Right atrium auricular region (tissue), 2 donors: ENCODE data around the gene ANXA9. TPM values are rescaled to one million over a fixed set of nuclear protein-coding genes. Genes with fewer than 3 reads are reported as not detected.

ENCODE experiments used
- DNase-seq: peaks from one replicate; pipeline ENCODE4 v3.0.0-alpha.2; 2019; ENCODE audit warnings: low spot score
- H3K27ac ChIP-seq, 2 donors: fragments of 200-600 bp; sonication (generic); 1 replicate in 1 of 2; 2 replicates in 1 of 2; pipeline ENCODE4 v1.5.1; 2016 to 2019
- H3K27me3 ChIP-seq, 2 donors: fragments of 200-600 bp; sonication (generic); one replicate each; pipeline versions ENCODE4 v1.5.1 to v1.6.0; 2017 to 2019
- H3K36me3 ChIP-seq: fragments of 200-600 bp; sonication (generic); one replicate; pipeline ENCODE4 v1.5.1; 2016
- H3K4me1 ChIP-seq, 2 donors: fragments of 200-600 bp; sonication (generic); one replicate each; pipeline versions ENCODE4 v1.5.1 to v1.6.0; 2017 to 2019
- H3K4me3 ChIP-seq, 2 donors: fragments of 200-600 bp; sonication (generic); 1 replicate in 1 of 2; 2 replicates in 1 of 2; pipeline ENCODE4 v1.5.1; 2017 to 2019; ENCODE audit warnings: mild to moderate bottlenecking in 1 of 2, moderate library complexity in 1 of 2
- H3K9me3 ChIP-seq, 2 donors: fragments of 200-600 bp; sonication (generic); one replicate each; pipeline ENCODE4 v1.5.1; 2019
- CTCF ChIP-seq, 2 donors: fragments of 200-600 bp; sonication (generic); IDR thresholded peaks; one replicate each; pipeline ENCODE4 v1.5.1; 2019; ENCODE audit warnings: antibody characterized with exemption in 2 of 2
- total RNA-seq, 2 donors: library from RNA; depleted of rRNA; stranded (reverse); fragments of >200 nt; gene quantifications; one replicate each; pipeline ENCODE4 v1.1.0, GENCODE V29; 2016

The ANXA9 gene
- total RNA-seq, 2 donors from 2014 or later = 1.6 to 7.7 TPM

- no peaks in the 10 kb centered on the region for H3K27me3 ChIP-seq
- DNase-seq = peak; percentile 95
- H3K9me3 ChIP-seq = no peaks in the 10 kb centered on the region
- H3K4me3 ChIP-seq = peak within 1 kb of the TSS; percentile 71 to 76
- TF ChIP-seq CTCF (IDR thresholded peaks at IDR 0.05) = no peak
- peak within 1 kb of the TSS; percentile 96 for H3K27ac ChIP-seq
- no peaks in the 10 kb centered on the region for H3K36me3 ChIP-seq
- peaks cover 0 to 78% of the 10 kb centered on the region in 2 donors for H3K4me1 ChIP-seq
Measured at GRCh38 chr1:151008244-151009205, 26.4 kb downstream of the ANXA9 start, which contains the start of gene PRUNE1. TSS of gene PRUNE1 (plus strand) at chr1:151008449. CDS start at chr1:151008633, 184 bp downstream.

GRCh38 chr1:151009206-151009587 is 27.1 kb downstream of the ANXA9 start:
- peak overlapping the region; percentile 71 to 76 for H3K4me3 ChIP-seq
- DNase-seq = no peak
- no peaks in the 10 kb centered on the region for H3K27me3 ChIP-seq
- no peak for TF ChIP-seq CTCF (IDR thresholded peaks at IDR 0.05)
- H3K36me3 ChIP-seq = no peaks in the 10 kb centered on the region
- H3K4me1 ChIP-seq = peaks cover 0 to 78% of the 10 kb centered on the region in 2 donors
- no peaks in the 10 kb centered on the region for H3K9me3 ChIP-seq
- H3K27ac ChIP-seq = peak overlapping the region; percentile 96

GRCh38 chr1:151009674-151010345 is 27.7 kb downstream of the ANXA9 start:
- no peaks in the 10 kb centered on the region for H3K36me3 ChIP-seq
- peaks cover 0 to 78% of the 10 kb centered on the region in 2 donors for H3K4me1 ChIP-seq
- H3K27ac ChIP-seq = peak overlapping the region; percentile 96
- TF ChIP-seq CTCF (IDR thresholded peaks at IDR 0.05) = no peak
- no peak overlapping the region for H3K4me3 ChIP-seq
- DNase-seq = no peak
- H3K9me3 ChIP-seq = no peaks in the 10 kb centered on the region
- H3K27me3 ChIP-seq = no peaks in the 10 kb centered on the region

- H3K36me3 ChIP-seq = no peaks in the 10 kb centered on the region
- H3K27me3 ChIP-seq = no peaks in the 10 kb centered on the region
- peaks cover 0 to 73% of the 10 kb centered on the region in 2 donors for H3K4me1 ChIP-seq
- H3K4me3 ChIP-seq = no peak overlapping the region
- no peak for DNase-seq
- H3K9me3 ChIP-seq = no peaks in the 10 kb centered on the region
- peak overlapping the region in 1 of 2 donors; percentile 96 for H3K27ac ChIP-seq
- no peak for TF ChIP-seq CTCF (IDR thresholded peaks at IDR 0.05)
Measured at GRCh38 chr1:151010346-151010726, 28.2 kb downstream of the ANXA9 start.

GRCh38 chr1:151011154-151011850 is 29.2 kb downstream of the ANXA9 start:
- peaks cover 0 to 70% of the 10 kb centered on the region in 2 donors for H3K4me1 ChIP-seq
- H3K27ac ChIP-seq = peak overlapping the region; percentile 52 to 96
- H3K27me3 ChIP-seq = no peaks in the 10 kb centered on the region
- no peaks in the 10 kb centered on the region for H3K9me3 ChIP-seq
- DNase-seq = no peak
- peaks cover 4% of the 10 kb centered on the region for H3K36me3 ChIP-seq
- no peak for TF ChIP-seq CTCF (IDR thresholded peaks at IDR 0.05)
- no peak overlapping the region for H3K4me3 ChIP-seq
